Activated naive CD4-positive, alpha-beta T cell (primary cell): ENCODE measurements around the gene BFSP1.
A peak's percentile ranks its signal among the peaks of the same experiment; 100 is the strongest.

ENCODE experiments used
- DNase-seq, 4 experiments: peaks; one replicate each; lab custom pipeline; 2025; lab: John Stamatoyannopoulos, UW

Gene BFSP1

DNA sequence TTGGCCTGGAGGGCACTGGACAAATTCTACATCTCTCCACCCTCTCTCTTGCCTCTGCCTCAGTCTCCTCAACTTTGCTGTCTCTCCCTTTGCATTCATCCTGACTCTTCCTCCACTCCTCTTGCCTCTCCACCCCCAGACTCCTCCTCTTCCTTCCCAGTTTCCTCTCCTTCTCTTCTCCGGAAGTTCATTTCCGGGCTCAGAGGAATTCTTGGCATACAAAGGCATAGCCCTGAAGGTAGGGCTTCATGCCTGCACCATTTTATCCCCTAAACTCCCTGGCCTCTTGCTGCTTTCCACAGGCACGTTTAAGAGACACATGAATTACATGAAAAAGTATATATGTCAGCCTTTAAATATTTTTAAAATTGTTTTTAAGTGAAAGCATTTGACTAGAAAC, 10.6 kb downstream of the BFSP1 start:
- DNase-seq = no peak

DNA sequence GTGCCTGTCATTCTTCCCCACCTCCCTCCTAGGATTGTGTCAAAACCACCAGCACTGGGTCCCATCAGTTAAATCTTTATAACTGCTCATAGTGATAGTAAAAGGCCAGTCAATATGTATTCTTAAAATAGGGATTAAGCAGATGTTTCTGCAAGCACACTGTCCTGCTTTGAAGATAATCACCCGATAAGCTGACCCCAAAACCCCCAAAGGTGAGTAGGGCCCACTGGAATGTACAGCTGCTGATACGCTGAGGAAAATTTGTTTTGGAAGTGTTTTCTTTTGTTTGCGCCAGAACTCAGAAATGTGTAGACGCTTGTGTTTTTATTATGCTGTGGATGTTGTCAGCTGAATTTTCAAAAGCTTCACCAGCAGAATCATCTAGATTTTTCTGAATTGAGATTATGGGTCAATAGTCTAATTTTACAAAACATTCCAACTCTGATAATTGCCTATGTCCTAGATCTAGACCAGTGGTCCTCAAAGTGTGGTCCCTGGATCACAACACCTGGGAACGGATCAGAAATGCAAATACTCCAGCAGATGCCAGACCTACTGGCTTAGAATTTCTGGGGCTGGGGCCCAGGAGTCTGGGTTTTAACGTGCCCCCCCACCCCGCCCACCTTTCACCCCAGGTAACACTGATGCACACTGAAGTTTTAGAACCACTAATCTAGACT, 11.4 kb downstream of the BFSP1 start:
- no peak for DNase-seq

DNA sequence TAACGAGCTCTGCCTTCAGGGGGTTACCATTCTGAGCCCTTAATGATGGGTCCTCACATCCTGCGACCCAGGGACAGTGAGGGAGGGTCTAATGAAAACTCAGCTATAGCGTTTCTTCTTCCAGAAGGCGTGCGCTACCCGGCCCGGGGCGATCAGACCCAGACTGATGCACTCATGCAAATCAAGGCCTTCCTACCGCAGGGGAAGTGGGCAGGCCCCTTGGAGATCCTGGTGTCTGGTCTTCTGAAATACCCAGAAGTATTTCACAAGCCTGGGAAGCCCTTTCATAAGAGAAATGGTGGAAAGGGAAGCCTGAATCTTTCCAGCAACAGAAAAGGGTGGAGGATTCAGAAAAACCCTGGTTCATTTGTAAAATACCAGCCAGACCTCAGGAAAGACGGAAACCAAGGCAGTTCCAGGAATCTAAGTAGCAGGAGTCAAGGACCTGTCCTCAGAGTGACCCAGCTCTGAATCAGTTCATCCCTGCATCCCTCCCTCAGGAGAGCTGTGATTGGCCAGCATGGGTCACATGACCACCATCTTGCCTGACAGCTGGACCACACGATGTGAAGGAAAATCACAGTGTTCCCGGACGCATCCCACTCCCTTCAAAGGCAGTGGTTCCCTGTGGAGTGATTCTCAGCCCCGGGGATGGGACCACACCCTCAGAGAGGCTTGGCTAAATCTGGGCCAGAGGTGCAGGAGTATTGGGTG, 12.7 kb downstream of the BFSP1 start:
- DNase-seq = no peak

DNA sequence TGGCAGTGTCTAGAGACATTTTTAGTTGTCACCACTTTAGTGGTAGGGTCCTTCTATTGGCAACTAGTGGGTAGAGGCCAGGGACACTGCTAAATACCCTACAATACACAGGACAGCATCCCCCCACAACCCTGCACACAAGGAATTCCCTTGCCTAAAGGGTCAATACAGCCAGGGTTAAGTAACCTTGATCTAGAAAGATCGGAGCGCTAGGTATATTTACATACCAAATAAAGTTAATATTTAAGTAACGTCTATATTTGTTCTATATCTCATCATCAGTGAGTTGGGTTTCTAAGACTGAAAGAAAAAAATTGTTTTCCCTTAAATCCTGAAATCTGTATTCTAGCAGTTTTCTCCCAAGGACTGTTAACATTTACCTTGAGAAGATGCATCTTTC, 16.1 kb downstream of the BFSP1 start:
- DNase-seq = no peak

DNA sequence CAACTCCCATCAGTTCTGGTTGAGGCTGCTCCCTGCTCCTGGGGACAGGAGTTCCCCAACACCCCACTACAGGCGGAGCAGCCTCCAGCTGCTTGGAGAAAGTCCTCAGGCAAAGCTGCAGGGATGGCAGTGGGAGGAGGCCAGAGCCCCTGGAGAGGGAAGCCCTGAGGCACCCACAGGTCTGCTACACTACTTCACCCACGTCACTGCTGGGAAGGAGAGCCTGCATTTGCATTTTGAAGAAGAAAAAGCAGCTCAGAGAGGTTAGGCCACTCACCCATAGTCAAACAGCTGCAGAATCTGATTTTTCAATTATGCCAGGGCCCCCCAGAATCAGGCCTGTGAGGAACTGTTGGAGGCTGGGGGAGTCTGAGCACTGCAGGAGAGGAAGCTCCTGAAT, 17.2 kb downstream of the BFSP1 start:
- no peak for DNase-seq

DNA sequence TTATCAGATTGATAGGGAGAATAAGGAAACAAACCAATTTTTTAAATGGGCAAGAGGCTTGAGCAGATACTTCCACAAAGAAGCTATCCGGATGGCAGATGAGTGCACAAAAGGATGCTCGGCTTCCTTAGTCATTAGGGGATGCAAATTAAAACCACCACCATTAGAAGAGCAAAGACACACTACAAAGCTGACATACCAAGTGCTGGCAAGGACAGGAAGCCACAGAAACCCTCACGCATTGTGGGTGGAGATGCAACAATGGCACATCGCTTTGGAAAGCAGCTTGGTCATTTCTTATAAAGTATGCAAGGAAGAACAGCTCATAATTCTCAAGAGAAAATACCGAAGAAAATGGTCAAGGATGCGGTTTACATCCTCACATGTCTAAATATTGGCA, 19.8 kb downstream of the BFSP1 start:
- no peak for DNase-seq

DNA sequence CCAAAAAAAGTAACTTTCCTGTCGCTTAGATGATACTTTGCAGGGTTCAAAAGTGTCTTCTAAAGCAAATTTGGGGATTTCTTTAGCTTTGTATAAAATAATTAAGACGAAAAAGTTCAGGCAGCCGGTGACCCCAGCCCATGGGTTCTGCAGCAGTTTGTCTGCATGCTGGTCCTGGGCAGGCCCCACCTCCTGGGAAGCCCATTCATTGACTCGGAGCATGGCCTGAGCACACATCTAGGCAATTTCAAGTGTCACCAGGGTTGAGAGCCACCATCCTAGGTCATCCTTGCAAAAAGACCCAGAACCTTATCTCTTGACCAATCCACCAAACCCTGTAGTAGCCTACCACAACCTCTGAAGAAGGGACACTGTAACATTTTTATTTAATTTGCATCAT, 20.6 kb downstream of the BFSP1 start:
- no peak for DNase-seq

DNA sequence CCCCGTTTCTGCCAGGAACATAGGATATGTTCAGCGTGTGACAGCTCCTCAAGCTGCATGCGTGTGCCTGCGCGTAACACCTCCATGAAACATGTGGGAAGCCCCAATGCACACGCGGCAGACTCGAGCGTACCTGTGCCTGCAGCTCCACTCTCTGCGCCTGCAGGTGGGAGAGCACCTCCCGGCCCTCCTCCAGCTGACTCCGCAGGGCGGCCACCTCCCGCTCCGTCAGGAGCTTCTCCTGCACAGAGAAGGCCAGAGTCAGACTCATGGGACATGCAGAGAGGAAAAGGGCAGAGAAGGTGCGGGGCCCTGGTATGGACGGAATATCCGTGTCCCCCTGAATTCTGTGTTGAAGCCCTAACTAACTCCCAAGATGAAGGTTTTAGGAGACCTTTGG, 22.4 kb downstream of the BFSP1 start:
- no peak for DNase-seq

DNA sequence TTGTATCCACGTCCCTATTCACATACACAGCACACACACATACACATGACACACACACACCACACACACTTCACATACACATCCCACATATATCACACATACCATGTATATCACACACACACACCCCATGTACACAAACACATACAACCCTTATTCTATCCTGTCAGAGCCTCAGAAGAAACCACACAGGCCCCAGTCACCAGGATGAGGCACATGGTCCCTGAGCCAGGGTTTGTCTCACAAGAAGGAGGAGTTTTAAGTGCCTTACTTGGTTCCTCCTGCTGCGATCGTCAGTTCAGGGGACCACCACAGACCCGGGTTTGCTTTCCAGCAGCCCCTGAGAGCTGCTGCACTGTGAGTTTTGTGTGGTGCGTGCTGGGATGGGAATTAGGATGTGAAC, 23.6 kb downstream of the BFSP1 start:
- no peak for DNase-seq

DNA sequence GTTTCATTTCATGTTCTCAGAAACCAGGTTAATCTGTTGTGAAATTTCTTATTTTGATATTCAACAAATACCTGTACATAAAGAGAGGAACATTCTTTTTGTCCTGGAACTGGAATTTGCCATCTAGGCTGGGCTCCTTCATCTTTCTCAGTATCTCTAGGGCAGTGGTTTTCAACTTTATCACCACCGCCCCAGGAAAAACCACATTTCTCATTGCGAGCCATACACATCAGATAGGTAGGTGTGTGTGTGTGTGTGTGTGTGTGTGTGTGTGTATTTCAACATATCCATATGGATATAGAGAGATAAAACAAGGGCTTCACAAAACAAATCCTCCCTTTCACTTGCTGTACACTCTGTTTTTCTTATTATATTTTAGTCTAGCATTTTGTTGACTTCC, 24.1 kb downstream of the BFSP1 start:
- no peak for DNase-seq

DNA sequence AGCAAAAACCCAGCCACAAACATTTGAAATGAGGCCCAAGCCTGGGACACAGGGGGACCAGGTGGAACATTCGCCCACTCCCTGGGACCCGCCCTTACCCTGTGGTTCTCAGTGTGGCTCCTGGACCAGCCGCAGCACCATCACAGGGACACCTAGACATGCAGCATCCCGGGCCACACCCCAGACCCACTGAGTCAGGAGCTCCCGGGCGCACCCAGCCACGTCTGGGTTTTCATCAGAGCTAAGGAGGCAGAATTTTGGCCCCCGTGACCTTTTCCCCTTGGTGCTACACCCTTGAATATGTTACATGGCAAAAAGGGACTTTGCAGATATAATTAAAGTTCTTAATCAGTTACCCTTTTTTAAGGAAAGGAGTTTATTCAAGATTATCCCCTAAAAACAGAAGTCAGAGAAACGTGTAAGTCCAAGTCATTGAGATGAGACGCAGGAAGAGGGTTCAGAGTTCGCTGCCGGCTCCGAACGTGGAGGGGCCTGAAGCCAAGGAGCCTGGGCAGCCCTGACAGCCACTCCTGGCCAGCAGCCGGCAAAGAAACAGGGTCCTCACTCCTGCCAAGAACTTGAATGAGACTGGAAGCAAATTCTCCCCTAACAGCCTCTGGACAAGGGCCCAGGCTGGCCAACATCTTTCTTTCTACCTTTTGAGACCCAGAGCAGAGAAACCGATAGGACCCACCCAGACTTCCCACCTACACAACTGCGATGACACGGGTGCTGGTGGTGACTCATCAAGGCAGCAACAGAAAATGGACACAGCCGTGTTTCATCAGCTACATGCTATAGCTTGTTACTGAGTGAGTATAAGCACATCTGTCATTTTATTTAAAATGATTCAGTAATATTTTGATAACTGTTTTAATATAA, 25.3 kb downstream of the BFSP1 start:
- no peak for DNase-seq

DNA sequence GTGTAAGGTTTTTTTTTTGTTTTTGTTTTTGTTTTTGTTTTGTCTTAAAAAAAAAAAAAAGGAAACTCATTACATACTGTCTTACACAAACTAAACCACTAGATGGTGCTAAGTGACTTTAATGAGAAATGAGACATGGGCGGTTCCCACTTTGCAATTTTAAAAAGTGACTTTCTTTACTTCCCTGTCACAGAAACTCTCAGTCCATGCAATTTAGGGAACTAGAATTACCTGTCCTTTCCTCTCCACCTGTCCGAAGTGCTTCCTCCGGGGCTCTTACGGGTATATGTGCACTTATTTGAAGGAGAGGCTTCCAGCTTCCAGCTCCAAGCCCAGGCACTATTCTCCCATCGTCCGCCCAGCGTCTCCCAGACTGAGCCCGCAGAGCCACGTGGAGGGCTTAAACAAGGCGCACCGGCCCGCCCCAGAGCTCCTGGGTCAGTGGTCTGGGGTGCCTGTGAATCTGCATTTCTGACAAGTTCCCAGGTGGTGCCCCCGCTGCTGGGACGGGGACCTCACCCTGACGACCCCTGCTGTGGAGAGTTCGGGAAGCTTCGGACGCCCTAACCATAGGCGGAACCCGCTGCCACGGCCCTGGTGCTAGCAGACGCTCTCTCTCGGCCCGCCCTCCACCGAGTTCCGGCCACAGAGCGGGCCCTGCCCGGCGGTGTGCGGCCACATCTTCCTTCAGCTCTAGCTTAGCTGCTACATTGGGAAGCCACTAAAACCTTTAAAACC, 26.1 kb downstream of the BFSP1 start:
- peak in 1 of 4 experiments; percentile 16 for DNase-seq

DNA sequence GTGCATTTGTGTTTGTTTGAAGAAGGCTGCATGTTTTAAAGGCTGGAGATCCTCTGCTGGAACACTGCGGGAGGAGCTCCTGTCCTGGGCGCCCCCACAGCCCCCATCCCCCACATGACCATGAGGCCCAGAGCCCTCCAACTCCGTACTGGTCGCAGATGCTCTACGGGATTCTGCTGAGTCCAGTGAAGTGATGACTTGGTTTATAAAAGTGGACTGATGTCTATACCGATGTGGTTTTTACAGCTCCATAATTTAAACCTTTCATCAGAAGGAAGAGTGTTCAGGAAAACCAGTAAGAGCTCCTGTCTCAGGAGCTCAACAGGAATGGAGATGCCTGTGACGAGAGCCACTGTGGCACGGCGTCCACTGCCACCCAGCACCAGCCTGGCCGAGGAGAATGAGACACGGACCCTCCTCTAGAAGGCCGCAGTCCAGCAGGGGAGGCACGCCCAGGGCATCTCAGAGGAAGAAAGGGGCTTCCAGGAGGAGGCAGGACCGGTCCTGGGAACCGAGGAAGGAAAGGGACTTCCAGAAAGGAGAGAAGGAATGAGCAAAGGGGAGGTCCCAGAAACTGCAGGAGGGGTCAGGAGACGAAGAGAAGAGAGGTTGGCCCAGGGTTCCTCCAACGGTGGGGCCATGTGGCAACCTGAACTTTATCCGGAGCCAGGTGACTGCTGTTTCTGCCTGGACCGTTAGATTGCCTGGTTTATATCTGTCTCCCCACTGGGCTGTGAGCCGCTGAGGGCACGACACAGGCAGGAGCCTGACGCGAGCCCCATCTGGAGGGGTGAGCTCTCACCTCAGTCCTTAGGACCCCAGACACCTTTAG, 26.9 kb downstream of the BFSP1 start:
- peak in 1 of 4 experiments; percentile 16 for DNase-seq

DNA sequence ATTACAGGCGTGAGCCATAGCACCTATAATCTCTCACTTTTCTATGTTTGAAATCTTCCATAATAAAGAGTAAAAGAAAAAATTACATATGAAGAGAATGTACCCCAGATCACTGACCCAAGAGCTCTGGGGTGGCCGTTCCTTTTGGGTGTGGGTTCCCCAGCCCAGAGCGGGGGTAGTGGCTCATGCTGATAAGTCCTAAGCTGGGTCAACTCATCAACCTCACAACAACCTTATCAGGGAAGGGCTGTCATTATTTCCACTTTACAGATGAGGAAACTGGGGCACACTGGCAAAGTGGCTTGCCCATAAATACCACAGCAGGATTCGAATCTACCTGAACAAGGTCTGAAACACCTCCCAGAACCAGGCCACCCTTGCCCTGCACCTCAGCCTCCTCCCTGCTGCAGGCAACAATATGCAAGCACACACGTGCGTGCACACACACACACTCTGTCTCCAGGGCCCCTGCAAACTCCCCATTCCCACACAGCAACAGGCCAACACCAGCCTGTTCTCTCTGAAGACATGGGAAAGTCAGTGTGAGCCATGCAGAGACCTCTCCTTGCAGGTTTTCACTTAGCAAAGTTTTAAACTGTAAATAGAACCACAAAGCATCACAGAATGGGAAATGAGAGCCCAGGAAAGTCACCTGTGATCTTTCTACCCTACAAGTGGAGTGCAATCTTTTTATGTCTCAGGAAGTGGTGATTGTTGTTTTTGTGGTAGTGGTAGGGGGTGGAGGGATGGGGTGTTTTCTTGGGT, 27.7 kb downstream of the BFSP1 start:
- no peak for DNase-seq

DNA sequence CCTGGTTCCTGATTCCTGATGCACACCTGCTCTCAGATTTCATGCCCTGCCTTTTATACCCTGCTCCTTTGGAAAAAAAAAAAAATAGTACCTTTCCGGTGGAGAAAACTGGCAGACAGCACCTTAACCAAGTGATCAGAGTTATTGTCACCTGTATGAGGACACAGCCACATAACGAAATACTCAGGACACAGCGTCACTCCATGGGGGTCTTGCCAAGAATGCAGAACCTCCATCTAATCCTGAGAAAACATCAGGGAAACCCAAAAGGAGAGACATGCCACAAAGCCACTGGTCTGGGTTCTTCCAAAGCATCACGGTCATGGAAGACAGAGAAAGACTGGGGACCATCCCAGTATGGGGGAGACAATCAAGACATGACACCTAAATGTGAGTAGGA, 29.1 kb downstream of the BFSP1 start:
- DNase-seq = no peak

DNA sequence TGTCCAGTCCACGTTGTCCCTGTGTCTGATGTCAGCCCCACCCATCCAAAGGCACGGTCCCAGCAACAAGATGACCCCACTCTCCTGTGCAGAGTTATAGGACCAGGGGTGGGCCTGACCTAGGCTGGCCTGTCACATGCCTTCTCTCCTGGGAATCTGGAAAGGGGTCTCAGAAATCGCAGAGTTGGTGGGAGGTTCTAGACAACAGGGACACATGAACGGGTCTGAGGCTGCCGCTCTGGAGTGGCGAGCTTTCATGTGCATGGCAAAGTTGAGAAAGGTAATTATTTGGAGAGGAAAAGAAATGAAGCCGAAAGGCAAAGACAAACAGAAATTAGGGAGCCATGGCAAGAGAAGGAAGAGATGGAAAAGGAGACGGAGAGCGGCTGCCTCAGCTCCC, 29.5 kb downstream of the BFSP1 start:
- DNase-seq = no peak

DNA sequence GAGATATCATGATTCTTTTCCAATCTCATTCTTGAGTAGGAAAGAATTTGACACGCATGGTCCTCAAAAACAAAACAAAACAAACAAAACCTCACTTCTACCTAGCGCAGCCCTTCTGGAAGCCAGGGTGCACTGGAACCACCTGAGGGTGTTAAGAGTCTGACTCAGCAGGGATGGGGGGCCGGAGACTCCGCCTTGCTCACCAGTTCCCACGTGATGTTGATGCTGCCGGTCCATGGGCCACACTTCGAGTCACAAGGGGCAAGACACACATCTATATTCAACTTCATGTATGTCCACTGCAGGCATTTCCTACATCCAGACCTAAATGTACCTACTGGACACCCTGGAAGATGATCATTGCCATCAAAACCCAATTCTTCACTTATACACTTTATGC, 30.4 kb downstream of the BFSP1 start:
- DNase-seq = no peak

DNA sequence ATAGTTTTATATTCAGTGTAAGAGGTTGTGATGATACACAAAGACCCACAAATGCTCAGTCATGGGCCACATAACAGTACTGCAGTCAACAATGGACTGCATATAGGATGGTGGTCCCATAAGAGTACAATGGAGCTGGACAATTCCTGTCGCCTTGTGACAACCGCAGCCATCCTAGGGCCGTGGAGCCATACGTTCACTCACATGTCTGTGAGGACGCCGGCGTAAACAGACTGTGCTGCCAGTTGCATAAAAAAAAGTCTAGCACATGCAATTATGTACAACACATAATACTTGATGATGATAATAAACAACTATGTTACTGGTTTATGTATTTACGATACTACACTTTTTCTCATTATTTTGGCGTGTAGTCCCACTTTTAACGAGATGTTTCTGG, 30.9 kb downstream of the BFSP1 start:
- DNase-seq = no peak

DNA sequence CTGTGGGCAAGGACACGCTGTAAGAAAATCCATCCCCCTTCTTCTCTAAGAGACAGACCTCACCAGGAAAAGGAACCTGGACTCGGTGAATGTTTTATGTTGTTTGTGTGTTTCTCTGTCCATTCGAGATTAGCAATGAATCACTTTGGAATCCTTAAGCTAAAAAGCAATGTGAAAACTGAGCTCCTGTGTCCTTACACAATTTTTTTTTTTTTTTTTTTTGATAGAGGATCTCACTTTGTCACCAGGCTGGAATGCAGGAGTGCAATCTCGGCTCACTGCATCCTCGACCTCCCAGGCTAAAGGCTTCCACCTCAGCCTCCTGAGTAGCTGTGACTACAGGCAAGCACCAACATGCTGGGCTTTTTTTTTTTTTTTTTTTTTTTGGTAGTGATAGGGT, 32.1 kb downstream of the BFSP1 start:
- DNase-seq = no peak

DNA sequence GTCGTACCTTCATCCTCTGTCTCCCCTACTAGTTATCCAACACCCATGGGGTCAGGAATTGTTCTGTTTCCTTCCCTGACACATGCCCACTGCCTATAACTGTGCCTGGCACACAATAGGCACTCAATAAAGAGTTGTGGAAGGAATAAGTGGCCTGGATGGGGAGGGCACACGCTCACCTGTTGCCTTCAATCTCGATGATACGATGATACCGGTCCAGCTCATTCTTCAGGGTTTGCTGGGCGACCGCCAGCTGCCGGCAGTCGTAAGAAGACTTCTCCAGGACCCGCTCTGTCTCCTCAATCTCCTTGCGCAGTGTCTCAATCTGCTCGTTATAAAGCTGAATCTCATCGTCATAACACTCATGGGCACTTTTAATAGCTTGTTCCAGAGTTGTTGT, 32.5 kb downstream of the BFSP1 start:
- DNase-seq = no peak
